ENCODE data around the gene PRR14.
"Not testable (repeated sequence)": the region's sequence is repeated elsewhere in the genome, so short reads cannot be mapped to it uniquely, and the experiment has no call there.

Gene PRR14

DNA sequence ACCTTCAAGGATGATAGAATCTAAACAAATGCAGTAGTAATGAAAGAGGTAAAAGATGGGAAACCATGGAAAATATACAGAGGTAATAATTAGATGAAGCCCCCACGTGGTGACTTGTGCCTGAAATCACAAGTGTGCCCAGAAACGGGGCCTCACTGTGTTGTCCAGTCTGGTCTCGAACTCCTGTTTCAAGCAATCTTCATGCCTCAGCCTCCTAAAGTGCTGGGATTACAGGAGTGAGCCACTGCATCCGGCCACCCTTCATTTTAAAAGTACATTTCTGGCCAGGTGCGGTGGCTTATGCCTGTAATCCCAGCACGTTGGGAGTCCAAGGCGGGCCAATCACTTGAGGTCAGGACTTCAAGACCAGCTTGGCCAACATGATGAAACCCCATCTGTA is 14.2 kb upstream of the PRR14 start:
- CTCF ChIA-PET: interaction anchor here (0.6 to 2.3 kb wide), 4 partner anchors 8 to 1656 kb away, joined by 3 to 10 read pairs (median 7); partner anchors contain the start of gene DCTPP1
- TF ChIP-seq ZNF341 (tag by site-specific recombination; IDR thresholded peaks at IDR 0.05; ENCODE audit: low read depth) (no peak), ZNF302 (tag by site-specific recombination; IDR thresholded peaks at IDR 0.05; ENCODE audit: low read depth) (no peak), ZNF121 (tag by site-specific recombination; IDR thresholded peaks at IDR 0.05) (peak; percentile 91), ZIC2 (tag by site-specific recombination; IDR thresholded peaks at IDR 0.05) (no peak), BCL11A (tag by site-specific recombination; IDR thresholded peaks at IDR 0.05; ENCODE audit: low read depth) (no peak)
- TF ChIP-seq, protein P1, sequence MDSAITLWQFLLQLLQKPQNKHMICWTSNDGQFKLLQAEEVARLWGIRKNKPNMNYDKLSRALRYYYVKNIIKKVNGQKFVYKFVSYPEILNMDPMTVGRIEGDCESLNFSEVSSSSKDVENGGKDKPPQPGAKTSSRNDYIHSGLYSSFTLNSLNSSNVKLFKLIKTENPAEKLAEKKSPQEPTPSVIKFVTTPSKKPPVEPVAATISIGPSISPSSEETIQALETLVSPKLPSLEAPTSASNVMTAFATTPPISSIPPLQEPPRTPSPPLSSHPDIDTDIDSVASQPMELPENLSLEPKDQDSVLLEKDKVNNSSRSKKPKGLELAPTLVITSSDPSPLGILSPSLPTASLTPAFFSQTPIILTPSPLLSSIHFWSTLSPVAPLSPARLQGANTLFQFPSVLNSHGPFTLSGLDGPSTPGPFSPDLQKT (IDR thresholded peaks at IDR 0.05; ENCODE audit: borderline replicate concordance, low read depth, low read length): no peak

DNA sequence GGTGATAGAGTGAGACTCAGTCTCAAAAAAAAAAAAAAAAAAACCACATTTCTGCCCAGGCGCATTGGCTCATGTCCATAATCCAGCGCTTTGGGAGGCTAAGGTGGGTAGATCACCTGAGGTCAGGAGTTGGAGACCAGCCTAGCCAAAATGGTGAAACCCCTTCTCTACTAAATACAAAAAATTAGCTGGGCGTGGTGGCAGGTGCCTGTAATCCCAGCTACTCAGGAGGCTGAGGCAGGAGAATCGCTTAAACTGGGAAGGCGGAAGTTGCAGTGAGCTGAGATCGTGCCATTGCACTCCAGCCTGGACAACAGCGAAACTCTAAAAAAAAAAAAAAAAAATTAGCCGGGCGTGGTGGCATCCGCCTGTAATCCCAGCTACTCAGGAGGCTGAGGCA is 13.6 kb upstream of the PRR14 start:
- H3K4me3 ChIP-seq (ENCODE audit: low read depth, low read length); H3K36me3 ChIP-seq (ENCODE audit: control insufficient read depth in 2 of 2, insufficient read depth in 1 of 2, low read length in 2 of 2); H3K27ac ChIP-seq (ENCODE audit: extremely low read depth, low read depth, low read length); H3K4me1 ChIP-seq (ENCODE audit: control insufficient read depth, insufficient read depth, low read length); H3K9me3 ChIP-seq (ENCODE audit: control insufficient read depth, insufficient read depth, low read depth, low read length): not testable (repeated sequence)
- POLR2A ChIA-PET: interaction anchor here (0.6 to 2.3 kb wide), 5 partner anchors 10 to 815 kb away, joined by 3 to 10 read pairs (median 5); partner anchors contain the start of gene PRR14
- TF ChIP-seq, protein P2, sequence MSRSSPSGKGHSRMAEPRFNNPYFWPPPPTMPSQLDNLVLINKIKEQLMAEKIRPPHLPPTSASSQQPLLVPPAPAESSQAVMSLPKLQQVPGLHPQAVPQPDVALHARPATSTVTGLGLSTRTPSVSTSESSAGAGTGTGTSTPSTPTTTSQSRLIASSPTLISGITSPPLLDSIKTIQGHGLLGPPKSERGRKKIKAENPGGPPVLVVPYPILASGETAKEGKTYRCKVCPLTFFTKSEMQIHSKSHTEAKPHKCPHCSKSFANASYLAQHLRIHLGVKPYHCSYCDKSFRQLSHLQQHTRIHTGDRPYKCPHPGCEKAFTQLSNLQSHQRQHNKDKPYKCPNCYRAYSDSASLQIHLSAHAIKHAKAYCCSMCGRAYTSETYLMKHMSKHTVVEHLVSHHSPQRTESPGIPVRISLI (tag by site-specific recombination; IDR thresholded peaks at IDR 0.05): peak; percentile 62; the same call in 1 of the 2 replicates
- CTCF ChIA-PET: interaction anchor here (0.6 to 2.3 kb wide), 7 partner anchors 8 to 1656 kb away, joined by 3 to 10 read pairs (median 3); partner anchors contain the start of gene DCTPP1

More for the DNA sequence above, 14.2 kb upstream of the PRR14 start:
- Histone ChIP-seq H3K27ac (ENCODE audit: extremely low read depth, low read depth, low read length) (no peak overlapping the region), H3K9me3 (ENCODE audit: control insufficient read depth, insufficient read depth, low read depth, low read length) (no peaks in the 10 kb centered on the region), H3K4me3 (ENCODE audit: low read depth, low read length) (no peak overlapping the region), H3K4me1 (ENCODE audit: control insufficient read depth, insufficient read depth, low read length) (0 out of 2 replicates have a peak, but pooled peaks cover 2% of the 10 kb centered on the region), H3K36me3 (ENCODE audit: control insufficient read depth in 2 of 2, insufficient read depth in 1 of 2, low read length in 2 of 2) (peaks cover 0 to 4% of the 10 kb centered on the region in 2 experiments; a peak in 1 of 3 replicates)
- POLR2A ChIA-PET: interaction anchor here (0.6 to 2.3 kb wide), 4 partner anchors 11 to 814 kb away, joined by 4 to 10 read pairs (median 6); partner anchors contain the start of gene PRR14

DNA sequence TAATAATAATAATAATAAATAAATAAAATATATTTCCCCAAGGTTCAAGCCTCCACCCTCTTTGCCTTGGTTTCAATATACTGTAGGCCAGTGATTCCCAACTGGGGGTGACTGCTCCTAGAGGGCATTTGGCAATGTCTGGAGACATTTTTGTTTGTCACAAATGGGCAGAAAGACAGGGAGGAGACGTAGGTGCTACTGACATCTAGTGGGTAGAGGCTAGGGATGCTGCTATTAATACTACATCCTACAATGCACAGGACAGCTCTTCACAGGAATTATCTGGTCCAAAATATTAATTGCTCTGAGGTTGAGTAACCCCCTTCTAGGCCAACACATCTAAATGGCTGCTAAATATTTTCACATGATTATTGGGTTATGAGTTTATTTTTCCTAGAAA is 12.8 kb upstream of the PRR14 start:
- Histone ChIP-seq H3K36me3 (ENCODE audit: control insufficient read depth in 2 of 2, insufficient read depth in 1 of 2, low read length in 2 of 2) (peaks cover 0 to 4% of the 10 kb centered on the region in 2 experiments; a peak in 1 of 3 replicates), H3K9me3 (ENCODE audit: control insufficient read depth, insufficient read depth, low read depth, low read length) (no peaks in the 10 kb centered on the region), H3K27ac (ENCODE audit: extremely low read depth, low read depth, low read length) (no peak overlapping the region), H3K4me3 (ENCODE audit: low read depth, low read length) (no peak overlapping the region), H3K4me1 (ENCODE audit: control insufficient read depth, insufficient read depth, low read length) (0 out of 2 replicates have a peak, but pooled peaks cover 2% of the 10 kb centered on the region)
- ChIA-PET POLR2A (interaction anchor here (0.7 to 2.3 kb wide), 2 partner anchors 12 to 109 kb away, joined by 3 to 10 read pairs; partner anchors contain the start of gene PRR14), CTCF (interaction anchor here (0.6 to 2.3 kb wide), 8 partner anchors 9 to 245 kb away, joined by 3 to 10 read pairs (median 4); partner anchors contain the start of gene DCTPP1)
- no peak for TF ChIP-seq ZNF394 (tag by site-specific recombination; IDR thresholded peaks at IDR 0.05; ENCODE audit: borderline replicate concordance)
- TF ChIP-seq ZNF433 (tag by site-specific recombination; IDR thresholded peaks at IDR 0.05; ENCODE audit: low read depth): no peak
- TF ChIP-seq, protein P3, sequence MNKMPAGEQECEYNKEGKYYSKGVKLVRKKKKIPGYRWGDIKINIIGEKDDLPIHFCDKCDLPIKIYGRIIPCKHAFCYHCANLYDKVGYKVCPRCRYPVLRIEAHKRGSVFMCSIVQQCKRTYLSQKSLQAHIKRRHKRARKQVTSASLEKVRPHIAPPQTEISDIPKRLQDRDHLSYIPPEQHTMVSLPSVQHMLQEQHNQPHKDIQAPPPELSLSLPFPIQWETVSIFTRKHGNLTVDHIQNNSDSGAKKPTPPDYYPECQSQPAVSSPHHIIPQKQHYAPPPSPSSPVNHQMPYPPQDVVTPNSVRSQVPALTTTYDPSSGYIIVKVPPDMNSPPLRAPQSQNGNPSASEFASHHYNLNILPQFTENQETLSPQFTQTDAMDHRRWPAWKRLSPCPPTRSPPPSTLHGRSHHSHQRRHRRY (tag by site-specific recombination; IDR thresholded peaks at IDR 0.05): no peak
- no peak for TF ChIP-seq ZNF514 (tag by site-specific recombination; IDR thresholded peaks at IDR 0.05)
- TF ChIP-seq, protein P4, sequence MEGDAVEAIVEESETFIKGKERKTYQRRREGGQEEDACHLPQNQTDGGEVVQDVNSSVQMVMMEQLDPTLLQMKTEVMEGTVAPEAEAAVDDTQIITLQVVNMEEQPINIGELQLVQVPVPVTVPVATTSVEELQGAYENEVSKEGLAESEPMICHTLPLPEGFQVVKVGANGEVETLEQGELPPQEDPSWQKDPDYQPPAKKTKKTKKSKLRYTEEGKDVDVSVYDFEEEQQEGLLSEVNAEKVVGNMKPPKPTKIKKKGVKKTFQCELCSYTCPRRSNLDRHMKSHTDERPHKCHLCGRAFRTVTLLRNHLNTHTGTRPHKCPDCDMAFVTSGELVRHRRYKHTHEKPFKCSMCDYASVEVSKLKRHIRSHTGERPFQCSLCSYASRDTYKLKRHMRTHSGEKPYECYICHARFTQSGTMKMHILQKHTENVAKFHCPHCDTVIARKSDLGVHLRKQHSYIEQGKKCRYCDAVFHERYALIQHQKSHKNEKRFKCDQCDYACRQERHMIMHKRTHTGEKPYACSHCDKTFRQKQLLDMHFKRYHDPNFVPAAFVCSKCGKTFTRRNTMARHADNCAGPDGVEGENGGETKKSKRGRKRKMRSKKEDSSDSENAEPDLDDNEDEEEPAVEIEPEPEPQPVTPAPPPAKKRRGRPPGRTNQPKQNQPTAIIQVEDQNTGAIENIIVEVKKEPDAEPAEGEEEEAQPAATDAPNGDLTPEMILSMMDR (tag by site-specific recombination; IDR thresholded peaks at IDR 0.05): peak; percentile 75
- TF ChIP-seq, protein P5, sequence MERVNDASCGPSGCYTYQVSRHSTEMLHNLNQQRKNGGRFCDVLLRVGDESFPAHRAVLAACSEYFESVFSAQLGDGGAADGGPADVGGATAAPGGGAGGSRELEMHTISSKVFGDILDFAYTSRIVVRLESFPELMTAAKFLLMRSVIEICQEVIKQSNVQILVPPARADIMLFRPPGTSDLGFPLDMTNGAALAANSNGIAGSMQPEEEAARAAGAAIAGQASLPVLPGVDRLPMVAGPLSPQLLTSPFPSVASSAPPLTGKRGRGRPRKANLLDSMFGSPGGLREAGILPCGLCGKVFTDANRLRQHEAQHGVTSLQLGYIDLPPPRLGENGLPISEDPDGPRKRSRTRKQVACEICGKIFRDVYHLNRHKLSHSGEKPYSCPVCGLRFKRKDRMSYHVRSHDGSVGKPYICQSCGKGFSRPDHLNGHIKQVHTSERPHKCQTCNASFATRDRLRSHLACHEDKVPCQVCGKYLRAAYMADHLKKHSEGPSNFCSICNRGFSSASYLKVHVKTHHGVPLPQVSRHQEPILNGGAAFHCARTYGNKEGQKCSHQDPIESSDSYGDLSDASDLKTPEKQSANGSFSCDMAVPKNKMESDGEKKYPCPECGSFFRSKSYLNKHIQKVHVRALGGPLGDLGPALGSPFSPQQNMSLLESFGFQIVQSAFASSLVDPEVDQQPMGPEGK (tag by site-specific recombination; IDR thresholded peaks at IDR 0.05): 0 out of 2 replicates have a peak, but pooled peaks have one; percentile 15
- TF ChIP-seq IKZF3 (tag by site-specific recombination; IDR thresholded peaks at IDR 0.05): peak; percentile 25; the same call in 1 of the 2 replicates
- no peak for TF ChIP-seq ZNF350 (tag by site-specific recombination; IDR thresholded peaks at IDR 0.05)
- peak; percentile 18; the same call in 1 of the 2 replicates for TF ChIP-seq ZEB2 (tag by site-specific recombination; IDR thresholded peaks at IDR 0.05)
- peak; percentile 99 for TF ChIP-seq ZNF654 (tag by site-specific recombination; IDR thresholded peaks at IDR 0.05; ENCODE audit: low read depth)
- no peak for TF ChIP-seq ZNF585B (tag by site-specific recombination; IDR thresholded peaks at IDR 0.05)
- TF ChIP-seq, protein P6, sequence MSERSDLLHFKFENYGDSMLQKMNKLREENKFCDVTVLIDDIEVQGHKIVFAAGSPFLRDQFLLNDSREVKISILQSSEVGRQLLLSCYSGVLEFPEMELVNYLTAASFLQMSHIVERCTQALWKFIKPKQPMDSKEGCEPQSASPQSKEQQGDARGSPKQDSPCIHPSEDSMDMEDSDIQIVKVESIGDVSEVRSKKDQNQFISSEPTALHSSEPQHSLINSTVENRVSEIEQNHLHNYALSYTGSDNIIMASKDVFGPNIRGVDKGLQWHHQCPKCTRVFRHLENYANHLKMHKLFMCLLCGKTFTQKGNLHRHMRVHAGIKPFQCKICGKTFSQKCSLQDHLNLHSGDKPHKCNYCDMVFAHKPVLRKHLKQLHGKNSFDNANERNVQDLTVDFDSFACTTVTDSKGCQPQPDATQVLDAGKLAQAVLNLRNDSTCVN (tag by site-specific recombination; optimal IDR thresholded peaks at IDR 0.05): peak; percentile 2
